ENCODE data around the gene RPS5.
"Not testable (repeated sequence)": the region's sequence is repeated elsewhere in the genome, so short reads cannot be mapped to it uniquely, and the experiment has no call there.

Gene RPS5

DNA sequence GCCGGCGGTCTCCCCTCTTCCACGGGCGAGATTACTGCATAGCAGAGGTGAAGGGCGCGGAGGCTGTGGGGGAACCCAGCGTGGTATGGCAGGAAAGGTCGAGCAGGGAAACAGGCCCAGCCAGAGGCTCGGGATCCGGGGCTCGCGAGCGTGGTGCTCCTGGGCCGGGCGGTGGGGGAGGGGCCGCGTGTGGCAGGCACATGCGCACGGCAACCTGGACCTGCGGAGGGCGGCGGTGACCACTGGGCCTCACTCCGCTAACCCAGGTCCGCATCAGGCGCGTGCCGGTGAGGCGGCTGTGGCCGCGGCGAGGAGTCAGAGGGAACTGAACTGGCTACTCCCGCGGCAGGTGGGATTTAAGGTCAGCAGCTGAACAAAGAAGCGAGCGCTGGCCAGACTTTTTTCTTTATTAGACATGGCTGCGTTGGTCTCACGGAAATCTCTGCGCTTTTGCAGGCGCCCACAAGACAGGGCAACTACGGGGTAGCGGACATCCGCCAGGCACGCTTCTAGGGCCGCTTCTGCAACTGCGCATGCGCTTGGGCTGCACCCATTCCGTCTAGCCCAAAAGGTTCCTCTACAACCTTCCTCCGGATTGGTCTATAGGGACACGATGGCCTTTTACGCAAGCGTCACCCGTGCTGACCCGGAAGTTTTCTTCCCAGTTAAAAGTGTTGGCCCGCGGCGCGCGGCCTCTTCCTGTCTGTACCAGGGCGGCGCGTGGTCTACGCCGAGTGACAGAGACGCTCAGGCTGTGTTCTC, at the start of gene RPS5:
Gene RPS5, plus strand, starts transcription at position 694 of the 762 bp plus-strand sequence. CDS start 869 bp downstream, outside the sequence.
- peak; percentile 99 for DNase-seq (ENCODE audit: low read depth)

DNA sequence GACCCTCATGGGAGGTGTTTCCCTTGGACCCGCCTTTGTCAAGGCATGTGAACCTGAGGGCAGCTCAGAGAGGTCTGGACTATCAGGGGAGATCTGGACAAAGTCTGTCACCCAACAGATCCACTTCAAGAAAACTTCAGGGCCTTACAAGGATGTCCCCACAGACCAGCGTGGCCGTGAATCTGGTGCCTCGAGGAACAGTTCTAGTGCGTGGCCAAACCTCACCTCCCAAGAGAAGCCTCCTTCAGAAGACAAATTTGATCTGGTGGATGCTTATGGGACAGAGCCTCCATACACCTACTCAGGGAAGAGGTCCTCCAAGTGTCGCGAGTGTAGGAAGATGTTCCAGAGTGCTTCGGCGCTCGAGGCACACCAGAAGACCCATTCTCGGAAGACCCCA, 48.7 kb upstream of the RPS5 start:
- DNase-seq (ENCODE audit: low read depth) = no peak

DNA sequence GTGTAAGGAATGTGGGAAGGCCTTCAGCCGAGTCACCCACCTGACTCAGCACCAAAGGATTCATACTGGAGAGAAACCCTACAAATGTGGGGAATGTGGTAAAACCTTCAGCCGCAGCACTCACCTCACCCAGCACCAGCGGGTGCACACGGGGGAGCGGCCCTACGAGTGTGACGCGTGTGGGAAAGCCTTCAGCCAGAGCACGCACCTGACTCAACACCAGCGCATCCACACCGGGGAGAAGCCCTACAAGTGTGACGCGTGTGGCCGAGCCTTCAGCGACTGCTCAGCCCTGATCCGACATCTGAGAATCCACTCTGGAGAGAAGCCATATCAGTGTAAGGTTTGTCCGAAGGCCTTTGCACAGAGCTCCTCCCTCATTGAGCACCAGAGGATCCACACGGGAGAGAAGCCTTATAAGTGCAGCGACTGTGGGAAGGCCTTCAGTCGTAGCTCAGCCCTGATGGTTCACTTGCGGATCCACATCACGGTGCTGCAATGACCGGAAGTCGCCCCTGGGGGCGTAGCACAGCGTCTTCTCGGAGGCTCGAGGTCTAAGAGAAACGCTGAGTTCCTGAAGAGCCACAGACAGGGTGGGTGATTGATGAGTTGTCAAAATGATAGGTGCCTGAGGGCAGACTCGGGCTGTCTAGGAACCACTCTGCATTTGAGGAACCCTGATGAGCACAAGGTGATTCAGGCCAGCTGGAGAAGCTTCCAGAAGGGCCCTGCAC, 48.1 kb upstream of the RPS5 start:
- no peak for DNase-seq (ENCODE audit: low read depth)

DNA sequence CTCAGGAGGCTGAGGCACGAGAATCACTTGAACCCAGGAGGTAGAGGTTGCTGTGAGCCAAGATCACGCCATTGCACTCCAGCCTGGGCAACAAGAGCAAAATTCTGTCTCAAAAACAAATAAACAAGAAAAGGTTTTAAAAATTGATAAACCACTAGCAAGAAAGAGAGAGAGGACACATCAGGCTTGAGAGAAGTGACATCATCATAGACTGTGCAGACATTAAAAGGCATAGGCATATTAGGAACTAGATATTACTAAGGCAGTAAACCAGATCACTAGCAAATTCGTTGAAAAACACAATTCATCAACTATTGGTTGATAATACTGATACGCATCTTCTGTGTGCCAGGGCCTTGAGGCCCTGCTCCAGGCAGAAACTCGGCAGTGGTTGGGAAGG, 41.5 kb upstream of the RPS5 start:
- no peak for DNase-seq (ENCODE audit: low read depth)

DNA sequence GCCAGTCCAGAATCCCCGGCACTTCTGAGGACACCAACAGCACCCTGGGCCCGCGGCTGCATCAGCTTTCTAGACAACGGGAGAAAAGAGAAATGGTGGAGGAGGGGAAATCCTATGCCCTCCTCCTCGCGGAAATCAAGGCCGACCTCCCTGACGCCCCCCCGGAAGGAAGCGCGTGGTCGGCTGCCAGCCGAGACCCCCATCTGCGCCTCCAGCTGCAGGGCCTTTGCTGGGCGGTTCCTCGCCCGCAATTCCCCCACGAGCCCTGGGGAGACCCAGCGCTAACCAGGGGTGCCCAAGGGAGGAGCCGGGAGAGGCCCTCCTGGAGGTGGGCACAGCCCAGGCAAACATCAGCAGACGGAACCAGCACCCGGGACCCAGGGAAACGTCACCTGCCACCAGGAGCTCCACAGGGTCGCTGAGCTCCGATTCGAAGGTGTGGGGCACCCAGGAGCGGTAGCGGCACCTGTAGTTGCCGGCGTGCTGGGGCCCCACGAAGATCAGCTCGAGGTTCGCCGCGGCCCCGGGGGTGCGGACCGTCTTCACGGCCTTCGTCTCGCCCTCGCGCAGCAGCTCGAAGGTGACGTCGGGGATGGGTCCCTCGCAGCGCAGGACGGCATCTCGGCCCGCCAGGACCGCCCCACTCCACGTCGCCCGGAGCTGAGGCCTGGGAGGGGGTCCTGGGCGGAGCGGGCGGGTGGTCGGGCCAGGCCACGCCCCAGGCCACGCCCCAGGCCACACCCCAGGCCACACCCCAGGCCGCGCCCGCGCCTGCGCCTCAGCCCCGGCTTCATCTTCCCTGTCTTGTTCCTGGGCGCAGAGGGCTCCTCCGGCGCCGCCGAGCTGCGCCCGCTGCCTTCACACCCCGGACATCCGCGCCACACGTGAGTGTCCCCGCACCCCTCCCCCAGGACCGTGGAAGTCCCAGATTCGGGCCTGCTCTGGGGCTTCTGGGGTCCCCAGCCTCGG, 39.8 kb upstream of the RPS5 start:
- DNase-seq (ENCODE audit: low read depth) = peak; percentile 49

DNA sequence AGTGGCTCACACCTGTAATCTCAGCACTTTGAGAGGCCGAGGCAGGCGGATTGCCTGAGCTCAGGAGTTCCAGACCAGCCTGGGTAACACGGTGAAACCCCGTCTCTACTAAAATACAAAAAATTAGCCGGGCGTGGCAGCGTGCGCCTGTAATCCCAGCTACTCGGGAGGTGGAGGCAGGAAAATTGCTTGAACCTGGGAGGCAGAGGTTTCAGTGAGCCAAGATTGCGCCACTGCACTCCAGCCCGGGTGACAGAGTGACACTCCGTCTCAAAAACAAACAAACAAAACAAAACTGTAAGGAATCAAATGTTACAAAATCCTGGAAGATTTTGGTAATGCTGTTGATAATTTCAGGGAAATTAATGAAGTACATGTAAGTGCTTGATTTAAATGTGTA, 39.0 kb upstream of the RPS5 start:
- not testable (repeated sequence) for DNase-seq (ENCODE audit: low read depth)

DNA sequence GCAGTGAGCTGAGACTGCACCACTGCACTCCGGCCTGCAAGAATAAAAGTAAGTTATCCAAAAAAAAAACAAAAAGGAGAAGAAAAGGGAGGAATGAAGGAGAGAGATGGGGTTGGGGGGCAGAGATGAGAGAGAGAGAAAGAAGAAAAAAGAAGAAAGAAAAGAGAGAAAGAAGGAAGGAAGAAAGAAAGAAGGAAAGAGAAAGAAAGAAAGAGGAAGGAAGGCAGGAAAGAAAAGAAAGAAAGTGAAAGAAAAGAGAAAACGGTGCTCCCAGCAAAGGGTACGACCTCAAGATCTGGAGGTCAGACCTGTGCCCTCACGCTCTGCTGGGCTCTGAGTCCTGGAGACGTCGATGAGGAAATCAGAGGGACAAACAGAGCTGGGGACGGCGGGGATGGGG, 37.5 kb upstream of the RPS5 start:
- no peak for DNase-seq (ENCODE audit: low read depth)

DNA sequence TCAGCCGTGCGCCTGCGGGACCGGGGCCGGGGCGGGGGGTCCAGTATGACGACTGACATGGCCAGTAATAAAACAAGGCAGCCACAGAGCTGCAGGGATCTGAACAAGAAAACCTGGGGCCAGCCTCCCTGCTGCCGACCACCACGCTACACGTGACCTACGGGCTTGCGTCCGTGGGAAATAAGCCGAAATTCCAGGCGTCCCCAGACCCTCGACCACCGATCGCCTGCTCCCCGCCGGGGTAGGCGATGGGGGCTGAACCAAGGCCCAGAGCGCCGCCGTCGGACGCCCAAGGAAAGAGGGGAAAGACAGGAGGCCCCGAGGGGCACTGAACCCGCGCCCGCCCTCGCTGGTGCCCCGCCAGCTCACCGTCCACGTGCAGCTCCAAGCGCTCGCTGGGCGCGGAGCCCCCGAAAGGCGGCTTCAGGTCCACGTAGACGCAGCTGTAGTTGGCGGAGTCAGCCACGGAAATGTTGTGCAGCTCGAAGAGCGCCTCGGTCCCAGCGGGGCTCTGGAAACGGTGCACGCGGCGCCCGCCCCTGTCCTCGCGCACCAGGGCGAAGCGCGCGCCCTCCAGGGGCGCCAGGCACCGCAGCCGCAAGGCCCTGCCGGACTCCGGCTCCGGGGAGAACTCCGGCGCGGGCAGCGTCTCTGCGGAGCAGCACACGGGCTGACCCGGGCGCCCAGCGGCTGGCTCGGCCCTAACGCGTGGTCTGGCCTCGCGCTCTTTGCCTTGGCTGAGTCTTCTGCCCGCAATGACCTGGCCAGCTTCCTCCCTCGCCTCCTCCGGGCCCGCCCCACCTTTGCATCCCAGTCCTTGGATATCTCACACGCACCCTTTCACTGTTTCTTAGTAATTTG, 36.8 kb upstream of the RPS5 start:
- no peak for DNase-seq (ENCODE audit: low read depth)

DNA sequence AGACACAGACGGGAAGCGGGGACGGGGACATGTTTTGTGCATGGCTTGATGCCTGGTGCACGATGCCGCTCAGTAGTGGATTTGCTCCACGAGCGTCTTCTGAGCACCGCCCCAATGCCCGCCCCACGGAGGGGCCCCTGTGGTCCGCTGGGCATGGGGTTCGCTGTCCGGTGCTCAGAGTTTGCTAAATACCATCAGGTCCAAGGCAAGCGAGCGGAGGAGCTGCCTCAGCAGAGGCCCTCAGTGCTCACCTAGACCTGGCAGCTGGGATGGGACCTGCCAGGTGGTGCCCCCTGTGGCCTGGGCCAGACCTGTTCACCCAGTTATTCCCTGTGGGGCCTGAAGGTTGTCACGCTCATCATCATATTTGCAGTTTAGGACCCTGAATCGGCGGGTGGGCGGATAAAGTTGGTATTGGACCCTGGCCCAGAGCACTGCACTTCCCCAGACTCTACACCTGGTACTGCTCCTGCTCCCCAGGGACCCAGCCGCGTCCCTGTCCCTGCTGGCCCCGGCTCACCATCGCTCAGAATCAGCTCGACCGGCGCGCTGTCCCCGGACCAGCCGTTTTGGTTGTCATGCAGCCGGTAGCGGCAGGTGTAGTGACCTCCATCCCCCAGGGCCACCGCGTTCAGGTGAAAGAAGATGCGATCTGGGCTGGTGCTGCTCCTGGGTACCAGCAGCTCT, 36.1 kb upstream of the RPS5 start:
- no peak for DNase-seq (ENCODE audit: low read depth)

DNA sequence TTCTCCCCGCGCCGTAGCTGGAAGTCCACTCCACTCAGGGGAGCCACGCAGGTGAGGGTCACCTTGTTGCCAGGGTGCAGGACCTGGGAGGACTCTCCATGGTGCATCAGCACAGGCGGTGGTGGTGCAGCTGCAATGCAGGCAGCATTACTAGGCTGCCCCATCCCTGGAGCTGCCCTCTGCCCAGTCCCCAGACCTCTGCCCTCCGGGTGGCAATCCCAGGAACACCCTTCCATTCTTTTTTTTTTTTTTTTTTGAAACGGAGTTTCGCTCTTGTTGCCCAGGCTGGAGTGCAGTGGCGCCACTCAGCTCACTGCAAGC, 35.6 kb upstream of the RPS5 start:
- no peak for DNase-seq (ENCODE audit: low read depth)

DNA sequence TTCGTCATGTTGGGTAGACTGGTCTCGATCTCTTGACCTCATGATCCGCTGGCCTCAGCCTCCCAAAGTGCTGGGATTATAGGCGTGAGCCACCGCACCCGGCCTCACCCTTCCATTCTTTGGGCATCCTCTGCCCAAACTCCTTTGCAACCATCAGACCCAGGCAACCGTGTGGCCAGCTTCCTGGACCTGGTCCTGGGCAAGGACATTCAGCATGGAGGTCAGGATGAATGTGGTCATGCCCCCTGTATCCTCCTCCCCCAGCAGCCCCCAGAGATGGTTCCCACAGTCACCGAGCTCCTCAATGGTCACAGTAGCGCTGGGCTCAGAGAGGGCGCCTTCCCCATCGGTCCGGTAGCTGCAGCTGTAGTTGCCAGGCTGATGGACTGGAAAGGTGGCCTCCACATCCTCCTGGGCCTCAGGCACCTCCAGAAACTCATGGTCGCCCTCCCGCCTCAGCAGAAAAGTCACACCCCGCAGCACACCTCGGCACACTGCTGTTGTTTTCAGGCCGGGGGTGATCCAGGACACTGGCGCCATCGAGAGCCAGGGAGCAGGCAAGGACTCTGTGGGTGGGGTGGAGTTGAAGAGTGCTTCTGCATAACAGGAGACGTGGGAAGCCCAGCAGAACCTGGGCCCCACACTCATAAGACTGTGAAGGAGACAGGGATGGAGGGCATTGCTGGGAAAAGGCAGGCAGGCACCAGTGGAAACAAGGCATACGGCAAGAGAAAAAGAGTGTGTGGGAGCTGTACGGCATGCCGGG, 34.9 kb upstream of the RPS5 start:
- DNase-seq (ENCODE audit: low read depth) = no peak

DNA sequence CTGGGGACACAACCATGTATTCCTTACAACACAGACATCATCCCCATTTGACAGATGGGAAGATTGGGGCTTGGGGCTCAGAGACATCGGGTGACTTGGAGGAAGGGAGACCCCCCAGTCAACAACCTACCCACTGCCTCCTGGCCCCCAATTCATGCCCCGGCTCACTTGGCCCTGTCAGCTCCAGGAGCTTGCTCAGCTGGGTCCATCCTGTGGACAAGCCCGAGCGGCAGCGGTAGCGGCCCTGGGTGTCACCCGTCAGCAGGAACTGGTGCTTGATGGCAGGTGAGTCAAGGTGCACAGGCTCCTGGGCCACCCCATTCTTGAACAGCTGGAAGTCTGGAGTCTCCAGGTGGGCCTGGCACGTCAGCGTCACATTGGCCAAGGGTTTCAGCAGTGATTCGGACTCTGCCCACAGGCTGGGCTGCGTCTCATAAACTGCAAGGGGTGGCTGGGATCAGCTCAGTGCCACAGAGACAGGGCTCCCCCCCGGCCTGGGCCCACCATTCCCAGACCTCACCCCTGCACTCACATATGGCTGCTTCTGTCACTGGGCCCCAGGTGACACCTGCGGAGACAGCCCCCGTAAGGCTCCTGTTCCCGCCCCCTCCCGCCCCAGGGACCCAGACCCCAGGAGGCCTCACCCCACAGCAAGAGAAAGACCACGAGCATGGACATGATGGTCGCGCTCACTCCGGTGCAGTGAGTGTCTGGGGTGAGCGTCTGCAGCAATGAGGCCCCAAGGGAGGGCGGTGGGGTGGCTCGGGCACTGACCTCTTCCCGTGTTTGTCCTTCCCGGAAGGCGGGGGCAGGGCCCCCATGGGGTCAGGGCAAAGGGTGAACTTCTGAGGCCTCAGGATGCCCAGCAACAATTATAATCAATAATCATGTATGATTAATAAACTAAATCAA, 34.1 kb upstream of the RPS5 start, which contains the start of gene A1BG:
Gene A1BG, minus strand, starts transcription at position 733 of the 912 bp plus-strand sequence. Its CDS starts 55 bp downstream, at position 678.
- DNase-seq (ENCODE audit: low read depth) = no peak

DNA sequence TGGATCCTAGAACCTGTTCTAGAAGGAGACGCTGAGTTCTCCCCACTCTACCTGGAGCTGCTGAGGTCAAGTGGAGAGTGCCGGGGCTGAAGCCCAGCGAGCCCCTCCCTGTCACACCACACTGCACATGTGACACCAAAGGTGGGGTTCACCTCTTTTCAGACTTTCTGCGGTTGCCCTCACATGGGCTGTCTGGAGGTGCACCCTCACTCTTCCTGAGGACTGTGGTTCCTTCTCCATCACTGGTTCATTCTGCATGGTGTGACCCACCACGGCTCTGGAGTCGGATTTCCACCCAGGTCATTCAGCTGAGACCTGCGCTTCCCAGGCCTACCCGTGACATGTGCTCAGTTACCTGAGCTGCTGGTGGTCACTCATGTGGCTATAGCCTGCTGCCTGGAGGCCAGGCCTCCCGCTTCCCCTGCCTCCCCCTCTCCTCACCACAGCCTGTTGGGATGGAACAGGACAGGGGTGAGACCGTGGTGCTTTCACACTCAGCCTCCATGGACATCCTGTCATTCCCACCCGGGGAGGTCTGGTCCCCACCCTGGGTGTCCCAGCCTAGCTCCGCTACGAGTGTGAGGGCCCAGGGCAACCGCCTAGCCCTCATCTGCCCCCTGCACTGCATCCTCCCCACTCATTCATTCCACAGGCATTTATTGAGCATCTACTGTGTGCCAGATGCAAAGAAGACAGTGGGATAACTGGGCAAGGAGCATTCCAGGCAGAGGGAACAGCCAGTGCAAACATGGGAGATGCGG, 33.2 kb upstream of the RPS5 start:
- DNase-seq (ENCODE audit: low read depth) = no peak

DNA sequence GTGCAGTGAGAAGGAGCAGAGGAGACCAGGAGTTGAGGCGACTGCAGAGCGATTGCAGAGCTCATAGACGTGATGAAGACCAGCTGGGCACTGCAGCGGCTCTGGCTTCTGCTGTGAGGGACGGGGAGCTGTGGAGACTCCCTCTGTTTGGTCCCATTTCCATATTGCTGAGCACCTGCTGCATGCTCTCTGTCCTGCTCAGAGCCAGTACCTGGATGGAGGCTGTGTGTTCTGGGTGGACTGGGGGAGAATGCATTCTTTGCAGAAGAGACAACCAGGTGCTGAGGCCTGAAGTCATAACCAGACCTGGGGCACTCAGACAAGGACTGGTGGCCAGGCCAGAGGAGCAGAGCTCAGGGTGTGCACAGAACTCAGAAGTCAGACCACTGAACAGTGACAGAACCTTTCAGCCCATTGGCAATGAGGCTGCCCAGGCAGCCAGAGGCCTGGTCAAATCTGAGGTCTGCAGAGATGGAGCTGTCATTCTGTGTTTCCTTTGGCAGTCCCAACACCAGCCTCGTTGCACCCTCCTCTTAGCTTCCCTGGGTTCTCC, 32.5 kb upstream of the RPS5 start:
- DNase-seq (ENCODE audit: low read depth) = no peak

DNA sequence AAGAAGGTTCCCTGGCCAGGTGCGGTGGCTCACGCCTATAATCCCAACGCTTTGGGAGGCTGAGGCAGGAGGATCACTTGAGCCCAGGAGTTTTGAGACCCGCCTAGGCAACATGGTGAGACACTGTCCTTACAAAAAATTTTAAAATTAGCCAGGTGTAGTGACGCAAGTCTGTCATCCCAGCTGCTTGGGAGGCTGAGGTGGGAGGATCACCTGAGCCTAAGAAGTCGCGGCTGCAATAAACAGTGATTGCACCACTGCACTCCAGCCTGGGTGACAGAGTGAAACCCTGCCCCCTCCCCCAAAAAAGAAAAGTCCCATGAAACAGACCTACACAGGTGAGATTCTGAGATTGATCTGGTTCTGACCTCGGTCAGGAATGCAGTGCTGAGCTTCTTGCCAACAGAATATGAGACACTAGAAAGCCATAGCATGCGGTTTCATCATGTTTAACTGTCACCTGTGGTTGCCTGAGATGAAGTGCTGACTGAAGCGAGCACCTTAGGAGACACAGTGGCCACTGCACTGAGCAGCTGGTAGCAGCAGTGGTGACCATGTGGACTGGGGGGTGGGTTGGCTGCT, 31.8 kb upstream of the RPS5 start:
- DNase-seq (ENCODE audit: low read depth) = no peak

DNA sequence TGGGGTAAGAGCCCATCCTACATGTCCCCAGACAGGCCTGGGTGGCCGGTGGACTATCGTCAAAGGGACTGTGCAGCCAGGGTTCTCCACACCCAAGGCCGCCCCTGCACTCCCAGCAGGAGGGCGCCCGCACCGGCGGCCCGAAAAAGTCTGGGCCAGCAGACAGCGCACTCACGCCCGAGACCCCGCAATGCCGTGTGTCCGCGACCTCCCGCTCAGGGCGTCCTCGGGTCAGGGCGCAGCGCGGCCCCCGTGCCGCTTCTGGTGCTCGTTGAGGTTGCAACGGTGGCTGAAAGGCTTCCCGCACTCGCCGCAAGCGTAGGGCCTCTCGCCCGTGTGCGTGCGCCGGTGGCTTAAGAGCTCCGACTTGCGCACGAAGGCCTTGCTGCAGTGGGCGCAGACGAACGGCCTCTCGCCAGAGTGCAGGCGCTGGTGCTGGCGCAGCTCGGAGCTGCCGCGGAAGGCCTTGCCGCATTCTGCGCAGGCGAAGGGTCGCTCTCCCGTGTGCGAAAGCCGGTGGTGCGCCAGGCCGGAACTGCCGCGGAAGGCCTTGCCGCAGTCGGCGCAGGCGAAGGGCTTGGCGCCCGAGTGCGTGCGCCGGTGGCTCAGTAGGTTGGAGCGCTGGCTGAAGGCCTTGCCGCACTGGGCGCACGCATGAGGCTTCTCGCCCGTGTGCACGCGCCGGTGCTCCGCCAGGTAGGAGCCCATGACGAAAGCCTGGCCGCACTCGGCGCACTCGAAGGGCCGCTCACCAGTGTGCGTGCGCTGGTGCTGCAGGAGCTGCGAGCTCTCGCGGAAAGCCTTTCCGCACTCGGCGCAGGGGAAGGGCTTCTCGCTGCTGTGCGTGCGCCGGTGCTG, 30.9 kb upstream of the RPS5 start:
- DNase-seq (ENCODE audit: low read depth) = no peak
